NCI-H345 treated with DMSO at 0.1 percent for 48 hours (cell line): ENCODE results near the gene IFT57.
A peak's percentile ranks its signal among the peaks of the same experiment; 100 is the strongest.
"Not testable (repeated sequence)": the region's sequence is repeated elsewhere in the genome, so short reads cannot be mapped to it uniquely, and the experiment has no call there.

ENCODE experiments used
- DNase-seq: peaks from one replicate; lab custom pipeline; 2025; ENCODE audit not compliant: unreplicated experiment; lab: John Stamatoyannopoulos, UW

Gene IFT57

GRCh38 chr3:108221911-108222852 lies at the start of gene IFT57:
Gene IFT57, minus strand, starts transcription at chr3:108222424. Its CDS starts 102 bp downstream, at chr3:108222322.
- DNase-seq: peak; percentile 87

GRCh38 chr3:108271626-108272025 lies 49.4 kb upstream of the IFT57 start:
- no peak for DNase-seq

GRCh38 chr3:108268235-108268634 lies 46.0 kb upstream of the IFT57 start:
- not testable (repeated sequence) for DNase-seq

GRCh38 chr3:108264534-108265298 lies 42.5 kb upstream of the IFT57 start:
- not testable (repeated sequence) for DNase-seq

GRCh38 chr3:108255131-108255530 lies 32.9 kb upstream of the IFT57 start:
- DNase-seq: no peak

GRCh38 chr3:108251844-108252243 lies 29.6 kb upstream of the IFT57 start:
- no peak for DNase-seq

GRCh38 chr3:108251265-108251664 lies 29.0 kb upstream of the IFT57 start:
- no peak for DNase-seq

GRCh38 chr3:108250626-108251025 lies 28.4 kb upstream of the IFT57 start:
- no peak for DNase-seq

GRCh38 chr3:108243243-108243642 lies 21.0 kb upstream of the IFT57 start:
- DNase-seq: no peak

- no peak for DNase-seq
These were observed 20.6 kb upstream of the IFT57 start for GRCh38 chr3:108242776-108243175.

GRCh38 chr3:108241721-108242120 lies 19.5 kb upstream of the IFT57 start:
- DNase-seq: no peak

GRCh38 chr3:108241146-108241545 lies 18.9 kb upstream of the IFT57 start:
- no peak for DNase-seq

- no peak for DNase-seq
These were observed 16.9 kb upstream of the IFT57 start for GRCh38 chr3:108239082-108239481.

GRCh38 chr3:108235290-108235689 lies 13.1 kb upstream of the IFT57 start:
- no peak for DNase-seq

- no peak for DNase-seq
These were observed 12.2 kb upstream of the IFT57 start for GRCh38 chr3:108234387-108234957.

GRCh38 chr3:108228286-108228685 lies 6.1 kb upstream of the IFT57 start:
- DNase-seq: no peak

GRCh38 chr3:108227131-108227530 lies 4.9 kb upstream of the IFT57 start:
- DNase-seq: no peak

- DNase-seq: no peak
These were observed 3.0 kb upstream of the IFT57 start for GRCh38 chr3:108225221-108225620.

GRCh38 chr3:108223928-108224327 lies 1.7 kb upstream of the IFT57 start:
- DNase-seq: no peak

- no peak for DNase-seq
These were observed 785 bp upstream of the IFT57 start for GRCh38 chr3:108222853-108223565.

GRCh38 chr3:108221393-108221792 lies 831 bp downstream of the IFT57 start:
- no peak for DNase-seq
